Pulmonary artery endothelial cell (primary cell): ENCODE data around the gene NDRG2. TPM values are rescaled to one million over a fixed set of nuclear protein-coding genes. Genes with fewer than 3 reads are reported as not detected.
"Not testable (repeated sequence)": the region's sequence is repeated elsewhere in the genome, so short reads cannot be mapped to it uniquely, and the experiment has no call there.

Source experiments
- DNase-seq: peaks from one replicate; pipeline ENCODE4 v3.0.0-alpha.2; 2011; ENCODE audit warnings: low read depth, low spot score
- total RNA-seq: library from RNA; depleted of rRNA; stranded (reverse); fragments of >200 nt; gene quantifications from 2 replicates; pipeline ENCODE4 v1.2.3, GENCODE V29; 2014

The NDRG2 gene
- total RNA-seq, 1 donor from 2014 or later: 0.13 TPM

DNA sequence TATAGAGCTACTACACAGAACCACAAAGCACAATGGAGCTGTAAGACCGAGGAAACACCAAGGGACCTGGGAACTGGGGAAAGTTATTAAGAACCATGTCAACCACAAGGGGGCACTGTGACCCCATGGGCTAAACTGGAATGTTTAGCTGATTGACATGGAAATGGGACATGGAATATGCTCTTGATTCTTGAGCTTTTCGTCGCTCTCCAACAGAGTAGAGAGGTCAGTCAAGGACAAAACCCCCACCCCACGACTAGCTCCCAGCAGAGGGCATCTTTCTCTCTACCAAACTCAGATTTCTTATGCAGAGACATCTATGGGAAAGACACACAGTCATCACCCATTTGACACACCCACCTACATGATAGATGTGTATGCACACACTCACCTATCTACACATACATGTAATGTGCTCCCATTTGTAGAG, 10.1 kb downstream of the NDRG2 start:
- peak; percentile 48 for DNase-seq

DNA sequence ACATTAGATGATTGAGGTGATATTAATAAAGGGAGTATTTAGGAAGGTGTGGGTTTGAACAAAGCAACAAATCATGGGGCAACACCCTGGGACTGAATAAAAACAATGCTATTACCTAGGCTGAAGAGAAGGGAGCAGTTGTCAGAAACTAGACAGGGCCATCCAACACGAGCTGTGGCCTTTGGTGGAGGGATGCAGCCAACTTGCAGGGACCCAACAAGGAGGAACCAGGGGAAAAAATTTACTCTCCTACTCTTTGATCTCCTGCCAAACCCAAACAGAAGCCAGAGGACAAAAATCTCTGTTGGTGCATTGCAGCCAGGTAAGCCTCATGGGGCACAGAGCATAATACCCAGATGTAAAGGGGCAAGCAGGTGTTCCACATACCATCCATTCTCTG, 13.7 kb downstream of the NDRG2 start:
- no peak for DNase-seq

DNA sequence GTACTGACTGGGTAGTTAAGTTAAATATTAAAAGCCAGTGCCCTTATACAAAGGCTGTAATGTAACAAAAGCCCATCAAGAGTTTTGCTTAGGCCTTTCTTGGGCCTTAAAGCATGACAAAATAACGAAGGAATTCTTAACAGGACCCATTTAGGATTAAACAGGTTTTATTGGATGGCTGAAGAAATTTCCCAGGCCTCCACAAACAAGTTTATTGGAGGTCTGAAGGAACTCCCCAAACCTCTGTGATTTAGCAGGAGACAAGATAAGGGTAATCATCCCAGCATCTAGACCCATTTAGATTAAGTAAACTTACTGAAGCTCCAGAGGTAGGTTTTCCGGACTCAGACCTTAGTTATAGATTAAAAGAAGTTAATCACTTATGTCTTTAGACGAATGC, 15.1 kb downstream of the NDRG2 start:
- DNase-seq: not testable (repeated sequence)

DNA sequence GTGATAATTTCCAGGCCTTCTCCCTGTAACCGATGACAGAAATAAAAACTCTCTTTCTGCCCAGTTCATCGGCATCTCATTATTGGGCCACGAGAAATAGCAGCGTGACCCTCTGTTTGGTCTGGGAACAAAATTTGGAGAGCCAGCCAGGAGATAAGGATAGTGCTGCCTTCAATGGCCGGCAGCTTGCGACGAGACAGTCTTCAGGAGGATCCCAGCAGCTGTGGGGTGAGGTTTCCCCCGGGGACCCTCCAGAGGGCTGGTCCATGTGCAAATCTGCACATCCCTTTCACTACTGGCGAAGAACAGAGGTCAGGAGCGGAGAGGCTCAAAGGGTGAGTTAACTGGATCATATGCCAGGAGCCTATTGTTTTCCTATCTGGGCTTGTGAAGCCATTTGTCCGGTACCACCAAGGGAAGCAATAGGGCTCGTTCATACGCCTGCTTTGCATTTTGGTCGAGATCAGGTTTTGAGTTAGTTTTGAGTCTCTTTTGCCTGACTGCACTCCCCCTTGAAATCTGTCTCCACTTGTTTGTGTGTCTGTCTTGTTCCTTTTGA, 21.0 kb downstream of the NDRG2 start:
- no peak for DNase-seq

DNA sequence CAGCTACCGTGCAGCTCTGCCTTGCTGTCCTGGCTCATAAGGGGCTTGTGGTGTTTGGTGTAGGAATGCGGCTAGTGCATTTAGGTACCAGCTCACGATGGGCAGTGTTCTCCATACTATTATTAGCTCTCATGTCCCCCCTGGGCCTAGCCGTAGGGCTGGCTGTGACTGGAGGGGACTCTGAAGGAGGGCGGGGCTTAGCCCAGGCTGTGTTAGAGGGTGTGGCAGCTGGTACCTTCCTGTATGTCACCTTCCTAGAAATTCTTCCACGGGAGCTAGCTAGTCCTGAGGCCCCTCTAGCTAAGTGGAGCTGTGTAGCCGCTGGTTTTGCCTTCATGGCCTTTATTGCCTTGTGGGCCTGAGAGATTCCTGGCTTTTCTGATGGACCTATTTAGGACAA, 23.6 kb downstream of the NDRG2 start:
- DNase-seq: no peak

DNA sequence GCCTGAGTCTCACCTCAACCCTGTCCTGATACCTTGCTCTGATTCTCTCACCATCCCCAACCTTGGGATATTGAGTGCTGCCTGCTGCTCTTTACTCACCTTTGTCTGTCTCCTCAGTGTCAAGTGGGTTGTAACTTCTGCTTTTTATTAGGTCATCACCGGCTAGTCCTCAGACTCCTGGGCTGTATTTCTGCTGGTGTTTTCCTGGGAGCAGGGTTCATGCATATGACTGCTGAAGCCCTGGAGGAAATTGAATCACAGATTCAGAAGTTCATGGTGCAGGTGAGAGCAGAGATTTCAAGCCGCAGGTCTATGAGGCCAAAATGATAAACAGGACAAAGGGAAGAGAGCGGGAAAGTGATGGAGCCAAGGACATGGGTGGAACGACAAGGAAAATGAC, 25.3 kb downstream of the NDRG2 start:
- no peak for DNase-seq

DNA sequence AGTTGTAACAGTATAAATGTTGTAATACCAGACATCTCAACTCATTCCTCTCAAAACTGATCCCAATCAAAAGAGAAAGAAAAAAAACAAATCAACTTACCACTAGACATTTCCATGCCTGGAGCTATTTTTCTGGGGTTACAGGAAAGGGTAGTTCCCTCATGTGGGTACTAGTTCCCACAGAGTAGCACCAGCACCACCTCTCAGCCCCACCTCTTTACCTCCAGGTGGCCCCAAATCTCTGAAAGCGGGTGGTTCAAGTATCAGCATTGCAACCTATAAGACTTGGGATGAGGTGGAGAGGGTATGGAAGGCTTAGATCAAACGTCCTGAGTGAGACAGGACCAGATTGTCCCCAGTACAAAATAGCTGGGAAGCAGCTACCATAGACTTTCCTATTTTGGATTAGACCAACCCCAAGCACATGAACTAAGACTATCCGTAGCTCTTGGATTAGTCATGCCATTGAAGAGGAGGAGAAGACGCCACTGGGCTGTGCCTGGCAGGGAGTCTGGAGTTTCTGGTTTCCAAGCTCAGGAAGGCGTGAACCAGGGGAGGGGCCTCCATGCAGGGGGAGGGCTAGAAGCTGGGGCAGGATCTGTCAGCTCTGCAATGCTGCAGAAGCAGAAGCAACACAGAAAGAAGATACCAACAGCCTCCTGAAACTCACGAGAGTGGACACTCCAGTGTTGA, 26.0 kb downstream of the NDRG2 start, which contains the start of gene SLC39A2:
Gene SLC39A2 (plus strand): TSS at position 620 of the 693 bp plus-strand sequence. CDS start 154 bp downstream, outside the sequence.
- no peak for DNase-seq

DNA sequence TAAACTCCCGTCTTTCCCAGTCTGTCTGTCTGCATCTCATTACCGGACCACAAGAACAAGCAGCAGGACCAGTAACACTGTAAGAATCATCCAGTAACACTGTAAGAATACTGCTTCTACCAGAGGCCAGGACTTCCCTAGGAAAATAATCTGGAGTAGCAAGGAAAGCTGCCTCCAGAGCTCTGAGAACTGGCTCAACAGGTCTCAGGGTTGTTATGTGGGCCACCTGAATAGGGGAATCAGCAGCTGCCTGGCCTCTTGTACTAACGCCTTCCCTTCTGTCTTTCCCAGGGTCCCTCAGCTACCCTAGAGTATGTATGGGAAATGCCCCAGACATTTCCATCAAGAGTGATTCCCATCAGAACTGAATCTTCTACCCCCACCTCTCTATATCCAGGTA, 26.7 kb downstream of the NDRG2 start:
- DNase-seq: no peak

DNA sequence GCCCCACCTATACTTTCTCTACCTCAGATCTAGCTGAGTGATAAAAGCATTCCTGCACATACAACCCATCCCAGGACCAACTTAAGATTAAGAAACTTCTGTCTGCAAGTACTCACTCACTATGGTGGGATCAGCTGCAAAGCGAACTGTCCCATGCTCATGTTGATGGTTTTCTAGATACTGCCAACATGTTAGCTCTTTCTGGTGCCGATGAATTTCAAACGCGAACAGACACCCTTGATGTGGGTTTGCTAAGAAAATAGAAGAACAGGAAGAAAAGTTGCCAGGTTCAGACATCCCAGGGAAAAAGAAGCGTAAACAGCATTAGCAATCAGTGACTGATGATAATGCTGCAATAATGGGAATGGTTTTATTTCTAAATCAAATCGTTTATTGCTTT, 27.3 kb downstream of the NDRG2 start:
- no peak for DNase-seq

DNA sequence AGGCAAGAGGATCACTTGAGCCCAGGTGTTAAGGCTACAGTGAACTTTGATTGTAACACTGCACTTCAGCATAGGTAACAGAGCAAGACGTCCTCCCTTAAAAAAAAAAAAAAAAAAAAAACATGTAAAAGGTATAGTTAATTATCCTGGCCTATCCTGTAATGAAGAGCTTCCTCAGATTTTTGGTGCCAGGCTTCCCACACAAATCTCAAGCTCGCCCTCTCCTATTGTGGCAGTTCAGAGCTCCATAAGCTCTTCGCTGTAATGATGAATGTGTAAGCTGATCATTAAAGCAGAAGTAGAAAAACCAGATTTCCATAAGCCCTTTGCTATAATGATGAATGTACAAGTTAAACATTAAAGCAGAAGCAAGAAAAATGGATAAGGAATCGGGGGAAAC, 27.7 kb downstream of the NDRG2 start:
- no peak for DNase-seq

DNA sequence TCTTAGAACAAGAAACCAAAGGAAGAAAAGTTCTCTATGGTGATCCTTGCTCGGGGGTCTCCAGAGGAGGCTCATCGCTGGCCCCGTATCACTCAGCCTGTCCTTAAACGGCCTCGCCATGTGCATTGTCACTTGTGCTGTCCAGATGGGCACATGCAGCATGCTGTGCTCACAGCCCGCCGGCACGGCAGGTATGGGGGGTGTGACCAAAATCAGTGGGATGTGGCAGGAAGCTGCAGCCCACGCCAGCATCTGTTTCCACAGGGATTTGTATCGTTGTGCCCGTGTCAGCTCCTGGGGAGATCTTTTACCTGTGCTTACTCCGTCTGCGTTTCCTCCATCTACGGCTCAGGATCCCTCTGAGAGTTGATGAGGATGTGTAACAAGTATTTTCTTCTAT, 28.3 kb downstream of the NDRG2 start:
- DNase-seq: no peak

DNA sequence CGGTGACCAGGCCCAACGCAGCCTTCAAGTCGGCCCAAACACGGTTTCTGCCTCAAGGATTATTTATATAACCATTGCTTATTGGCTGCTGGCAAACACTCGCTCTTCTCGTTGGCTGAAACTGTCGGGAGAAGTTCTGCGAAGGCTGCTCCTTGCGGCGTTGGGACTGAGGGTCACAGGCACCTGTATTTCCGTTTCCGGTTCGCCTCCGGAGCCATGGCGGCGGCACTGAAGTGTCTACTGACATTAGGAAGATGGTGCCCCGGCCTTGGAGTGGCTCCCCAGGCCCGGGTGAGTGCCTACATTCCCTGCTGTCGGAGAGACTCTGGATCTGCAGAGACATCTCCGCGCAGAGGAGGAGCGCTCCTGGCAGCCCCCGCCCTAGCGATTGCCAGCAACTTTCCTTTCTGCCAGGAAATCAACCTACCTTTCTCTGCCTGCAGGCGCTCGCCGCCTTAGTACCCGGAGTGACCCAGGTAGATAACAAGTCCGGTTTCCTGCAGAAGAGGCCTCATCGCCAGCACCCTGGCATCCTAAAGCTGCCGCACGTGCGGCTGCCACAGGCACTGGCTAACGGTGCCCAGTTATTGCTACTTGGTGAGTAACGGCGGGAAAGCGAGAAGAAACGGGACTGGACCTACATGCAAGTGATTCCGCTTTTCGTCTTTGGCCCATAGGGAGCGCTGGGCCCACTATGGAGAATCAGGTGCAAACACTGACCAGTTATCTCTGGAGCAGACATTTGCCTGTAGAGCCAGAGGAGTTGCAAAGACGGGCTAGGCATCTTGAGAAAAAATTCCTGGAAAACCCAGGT, 34.9 kb downstream of the NDRG2 start, which contains the start of gene METTL17:
Gene METTL17 (plus strand): TSS at position 194 of the 814 bp plus-strand sequence. CDS start 23 bp downstream, at position 217.
- DNase-seq: peak; percentile 83

DNA sequence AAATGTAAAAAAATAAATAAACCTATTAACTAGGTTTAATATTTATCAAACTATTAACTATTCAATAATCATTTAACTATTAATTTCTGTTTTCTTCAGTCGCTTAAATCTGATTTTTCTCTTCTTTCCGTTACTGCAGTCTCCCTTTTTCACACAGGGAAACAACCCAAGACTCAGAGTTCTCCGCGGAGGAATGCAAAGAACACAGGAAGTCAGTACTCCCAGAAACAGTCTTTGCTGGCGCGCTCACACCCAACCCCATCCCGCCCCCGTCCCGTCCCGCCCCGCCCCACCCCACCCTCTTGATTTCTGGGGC, 35.4 kb downstream of the NDRG2 start:
- DNase-seq: no peak

DNA sequence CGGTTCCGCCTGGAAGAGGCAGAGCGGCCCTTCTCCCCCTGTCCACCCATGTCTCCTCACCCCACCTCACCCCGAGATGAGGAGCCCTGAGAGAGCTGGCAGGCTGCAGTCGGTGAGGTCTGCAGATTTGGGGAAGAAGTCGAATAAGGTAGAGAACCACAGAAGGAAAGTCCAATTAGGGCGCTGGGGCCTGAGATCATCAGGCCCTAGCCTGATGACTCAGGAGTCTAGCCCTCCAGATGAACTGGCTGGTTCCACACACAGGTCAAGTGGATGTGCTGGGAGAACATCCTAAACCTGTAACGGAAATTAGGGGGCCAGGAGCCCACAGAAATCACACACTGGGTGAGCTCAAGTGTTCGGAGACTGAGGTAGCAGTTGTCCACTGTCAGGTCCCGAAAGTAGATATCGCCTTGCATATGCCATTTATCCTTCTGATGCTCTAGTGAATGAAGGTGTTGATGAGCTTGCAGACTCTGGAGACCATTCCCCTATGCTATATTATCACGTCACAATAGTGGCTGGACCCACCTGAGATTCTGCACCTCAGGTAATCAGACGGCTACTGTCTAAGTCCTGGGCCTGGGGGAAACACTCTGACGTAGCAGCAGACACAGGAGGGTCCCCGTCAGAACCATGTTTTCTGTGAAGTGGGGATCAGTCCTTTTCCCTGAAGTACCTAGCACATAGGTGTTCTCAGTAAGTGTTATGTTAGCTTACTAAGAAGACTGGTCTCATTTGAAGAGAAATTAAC, 36.0 kb downstream of the NDRG2 start:
- DNase-seq: no peak

DNA sequence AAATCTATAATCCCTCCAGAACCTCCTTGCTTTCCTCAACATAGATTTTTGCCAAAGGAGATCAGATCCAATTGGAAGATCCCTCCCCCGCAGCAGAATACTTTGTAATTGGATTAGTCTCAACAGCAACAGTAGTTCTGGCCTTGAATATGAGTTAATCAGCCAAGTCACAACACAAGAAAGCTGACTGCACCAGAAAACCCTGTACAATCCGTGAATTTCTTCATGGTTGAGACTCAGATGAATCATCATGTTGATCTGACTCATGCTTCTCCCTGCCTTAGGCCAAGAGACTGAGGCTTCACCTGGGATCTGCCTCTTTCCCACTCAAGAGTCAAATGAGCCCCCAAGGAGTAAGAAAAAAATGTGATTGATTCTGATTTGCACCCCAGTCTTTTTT, 38.0 kb downstream of the NDRG2 start:
- peak; percentile 44 for DNase-seq

DNA sequence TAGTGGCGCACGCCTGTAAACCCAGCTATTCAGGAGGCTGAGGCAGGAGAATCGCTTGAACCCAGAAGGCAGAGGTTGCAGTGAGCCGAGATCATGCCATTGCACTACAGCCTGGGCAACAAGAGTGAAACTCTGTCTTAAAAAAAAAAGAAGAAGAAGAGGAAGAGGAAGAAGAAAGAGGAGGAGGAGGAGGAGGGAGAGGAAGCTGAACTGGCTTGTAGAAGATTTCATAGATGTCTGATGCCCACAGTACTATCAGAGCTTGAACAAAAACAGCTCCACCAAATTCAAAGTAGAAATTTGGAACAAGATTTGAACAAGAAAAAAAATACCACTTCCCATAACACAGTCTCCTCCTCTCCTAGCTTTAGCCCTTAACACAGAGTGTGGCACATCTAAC, 39.2 kb downstream of the NDRG2 start:
- DNase-seq: not testable (repeated sequence)

DNA sequence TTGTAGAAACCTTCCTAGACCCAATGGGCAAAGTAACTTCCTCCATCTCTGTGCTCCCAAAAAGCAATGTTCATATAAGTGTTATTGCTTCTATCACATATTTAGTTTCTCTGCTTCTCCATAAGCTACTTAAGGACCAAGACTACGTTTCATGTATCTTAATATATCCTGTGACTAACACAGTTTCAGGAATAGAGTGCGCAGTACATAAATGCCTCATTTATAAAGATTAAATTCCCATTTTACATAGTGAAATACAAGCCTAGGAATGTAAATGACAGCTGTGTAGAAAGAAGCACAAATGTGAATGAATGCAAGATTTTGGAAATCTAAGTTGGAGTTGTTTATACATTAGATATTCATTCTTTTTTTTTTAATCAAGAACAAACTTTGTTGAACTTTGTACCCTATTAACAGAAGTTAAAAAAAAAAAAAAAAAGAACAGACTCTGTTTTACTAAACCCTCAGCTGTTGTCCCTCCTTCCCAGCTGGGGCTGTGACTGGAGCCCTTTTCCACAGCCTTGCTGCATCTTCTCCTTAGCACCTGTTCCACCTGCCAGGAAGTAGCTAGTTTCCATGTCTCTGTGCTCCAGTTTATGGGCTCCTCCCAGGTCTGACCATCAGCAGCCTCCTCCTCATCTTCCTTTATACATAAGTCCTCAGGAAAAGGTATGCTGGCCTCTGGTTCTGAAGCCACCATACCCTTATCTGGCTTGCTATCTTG, 42.1 kb downstream of the NDRG2 start:
- no peak for DNase-seq

DNA sequence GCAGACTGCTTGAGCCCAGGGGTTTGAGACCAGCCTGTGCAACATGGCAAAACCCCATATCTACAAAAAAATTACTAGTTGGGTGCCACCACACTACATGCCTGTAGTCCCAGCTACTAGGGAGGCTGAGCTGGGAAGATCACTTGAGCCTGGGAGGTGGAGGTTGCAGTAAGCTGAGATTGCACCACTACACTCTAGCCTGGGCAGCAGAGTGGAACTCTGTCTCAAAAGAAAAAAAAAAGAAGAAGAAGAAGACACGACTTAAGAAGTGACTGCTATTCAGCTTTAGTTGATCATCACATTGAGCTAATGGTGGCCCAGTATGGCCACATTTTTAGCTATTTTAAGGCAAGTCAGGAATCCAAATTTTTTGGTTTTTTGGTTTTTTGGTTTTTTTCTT, 44.0 kb downstream of the NDRG2 start:
- DNase-seq: no peak

DNA sequence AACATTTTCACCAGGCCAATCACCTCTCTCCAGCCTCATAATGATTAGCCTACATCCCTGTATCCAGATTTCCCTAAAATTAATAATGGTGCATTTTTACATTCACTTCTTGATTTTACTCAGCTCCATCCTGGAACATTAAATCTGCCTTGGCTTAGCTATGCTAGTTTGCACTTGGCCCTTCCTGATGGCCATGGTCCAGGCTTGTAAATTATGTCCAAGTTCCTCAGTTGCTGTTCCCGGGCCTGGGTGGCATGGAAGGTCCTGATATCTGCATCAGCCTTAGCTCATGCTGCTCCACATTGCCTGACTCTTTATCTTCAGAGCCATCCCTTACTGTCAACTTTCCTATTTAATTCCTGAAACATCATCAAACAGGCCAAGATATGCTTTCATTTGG, 46.2 kb downstream of the NDRG2 start:
- no peak for DNase-seq

DNA sequence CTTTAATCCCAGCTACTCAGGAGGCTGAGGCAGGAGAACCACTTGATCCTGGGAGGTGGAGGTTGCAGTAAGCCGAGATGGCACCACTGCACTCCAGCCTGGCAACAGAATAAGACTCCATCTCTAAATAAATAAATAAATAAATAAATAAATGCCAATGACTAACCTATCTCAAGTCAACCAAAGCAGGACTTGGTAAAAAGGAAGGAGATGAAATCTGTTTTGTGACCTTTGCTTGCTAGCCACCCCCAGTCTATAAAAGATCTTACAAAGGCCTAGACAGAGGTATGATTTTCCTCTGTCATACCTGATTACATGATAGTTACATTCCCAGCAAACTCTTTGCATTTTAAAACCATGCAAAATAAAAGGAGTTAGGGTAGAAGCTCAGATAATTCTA, 48.6 kb downstream of the NDRG2 start:
- peak; percentile 49 for DNase-seq

DNA sequence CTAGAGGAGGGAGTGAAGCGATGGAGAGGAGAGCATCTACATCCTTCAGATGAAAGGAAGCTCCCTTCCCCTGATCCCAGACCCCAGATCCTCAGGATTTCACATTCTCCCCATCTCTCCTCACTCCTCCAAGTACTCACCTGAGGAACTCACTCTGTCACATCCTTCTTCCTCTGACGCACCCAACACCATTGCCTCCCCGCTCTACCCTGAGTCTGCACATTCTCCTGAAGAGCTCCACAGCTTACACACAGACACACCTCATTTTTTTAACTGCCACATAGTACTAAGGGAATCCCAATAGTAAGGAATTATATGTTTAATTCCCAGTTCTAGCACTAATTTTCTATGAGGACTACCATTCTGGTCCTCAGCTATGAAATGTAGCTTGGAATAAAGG, 51.4 kb downstream of the NDRG2 start:
- DNase-seq: no peak
